Stimulated activated CD8-positive, alpha-beta memory T cell treated with anti-CD3 and anti-CD28 coated beads, Interleukin-2, amount 100 ng/mL, for 48 hours (primary cell): ENCODE results near the gene PPAT.

Experiments used
- DNase-seq, 2 donors: peaks; one replicate each; pipeline ENCODE4 v3.0.0-alpha.2; 2020; ENCODE audit warnings: low read depth in 2 of 2

PPAT gene

GRCh38 chr4:56434599-56435139 is 746 bp downstream of the PPAT start:
- peak; percentile 11 to 27 for DNase-seq

GRCh38 chr4:56433280-56433679 is 2.1 kb downstream of the PPAT start:
- no peak for DNase-seq

- DNase-seq = no peak
These were observed 5.2 kb downstream of the PPAT start for GRCh38 chr4:56430203-56430602.

GRCh38 chr4:56427179-56427578 is 8.2 kb downstream of the PPAT start:
- no peak for DNase-seq

GRCh38 chr4:56426273-56426672 is 9.1 kb downstream of the PPAT start:
- DNase-seq = no peak

GRCh38 chr4:56425518-56425917 is 9.9 kb downstream of the PPAT start:
- no peak for DNase-seq

- no peak for DNase-seq
These were observed 10.5 kb downstream of the PPAT start for GRCh38 chr4:56424697-56425514.

- DNase-seq = no peak
These were observed 11.2 kb downstream of the PPAT start for GRCh38 chr4:56424176-56424575.

GRCh38 chr4:56417396-56417795 is 18.0 kb downstream of the PPAT start:
- DNase-seq = no peak

- no peak for DNase-seq
These were observed 19.1 kb downstream of the PPAT start for GRCh38 chr4:56416349-56416748.

- no peak for DNase-seq
These were observed 21.2 kb downstream of the PPAT start for GRCh38 chr4:56414135-56414670.

- no peak for DNase-seq
These were observed 25.0 kb downstream of the PPAT start for GRCh38 chr4:56410247-56411062.

GRCh38 chr4:56409511-56410090 is 25.8 kb downstream of the PPAT start:
- no peak for DNase-seq

- no peak for DNase-seq
These were observed 26.4 kb downstream of the PPAT start for GRCh38 chr4:56408978-56409377.

GRCh38 chr4:56406151-56406550 is 29.3 kb downstream of the PPAT start:
- DNase-seq = no peak

GRCh38 chr4:56405016-56405415 is 30.4 kb downstream of the PPAT start:
- no peak for DNase-seq

- DNase-seq = no peak
These were observed 34.9 kb downstream of the PPAT start for GRCh38 chr4:56400560-56400959.

GRCh38 chr4:56391270-56391669 is 44.1 kb downstream of the PPAT start:
- no peak for DNase-seq

- no peak for DNase-seq
These were observed 45.9 kb downstream of the PPAT start for GRCh38 chr4:56389558-56389957.

- no peak for DNase-seq
These were observed 47.1 kb downstream of the PPAT start for GRCh38 chr4:56388306-56388705.

GRCh38 chr4:56387023-56388001 is 48.1 kb downstream of the PPAT start, which contains the start of gene AASDH:
AASDH (minus strand) TSS chr4:56387491; CDS start chr4:56384299, 3,192 bp downstream.
- peak; percentile 87 to 95 for DNase-seq
